ENCODE results near the gene CACNA1B.

CACNA1B gene

DNA sequence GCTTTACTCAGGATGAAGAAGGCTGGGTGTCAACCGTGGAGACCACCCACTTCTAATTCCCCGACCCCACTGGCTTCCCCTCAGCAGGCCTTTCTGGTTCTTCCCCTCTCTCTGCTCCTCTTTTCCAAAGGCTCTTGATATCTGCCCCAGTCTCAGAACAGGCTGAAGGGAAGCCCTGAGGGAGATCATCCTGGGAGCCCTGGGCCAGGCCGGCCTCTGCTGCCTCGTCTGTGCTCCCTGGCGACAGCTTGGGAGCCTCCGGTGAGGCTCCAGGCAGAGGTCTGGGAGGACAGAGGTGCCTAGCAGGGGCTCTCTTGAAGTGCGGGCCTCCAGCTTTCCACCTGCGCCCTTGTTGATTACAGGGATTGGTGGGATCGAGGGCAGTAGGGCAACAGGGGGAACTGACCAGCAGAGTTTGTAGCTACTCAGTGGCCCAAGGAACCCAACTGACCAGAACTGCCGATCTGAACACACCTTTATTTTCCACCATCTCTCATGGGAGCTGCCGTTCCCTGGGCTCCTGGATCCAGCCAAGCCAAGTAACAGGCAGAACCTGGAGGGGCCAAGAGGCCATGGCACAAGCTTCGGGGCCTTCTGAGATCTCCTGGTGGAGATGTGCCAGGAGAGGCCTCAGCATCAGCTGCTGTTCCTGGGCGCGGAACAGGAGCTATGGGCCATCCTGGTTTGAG is 198.5 kb downstream of the CACNA1B start:
- Histone ChIP-seq H3K36me3 (peaks cover 8% of the 10 kb centered on the region; the same call in 1 of the 2 replicates), H3K27me3 (ENCODE audit: insufficient read depth, low read depth, severe bottlenecking) (no peaks in the 10 kb centered on the region), H3K27ac (no peak overlapping the region), H3K4me3 (ENCODE audit: low read depth, low read length) (no peak overlapping the region), H3K9me3 (ENCODE audit: severe bottlenecking) (no peaks in the 10 kb centered on the region)
- no peak for DNase-seq
- TF ChIP-seq, protein P1, sequence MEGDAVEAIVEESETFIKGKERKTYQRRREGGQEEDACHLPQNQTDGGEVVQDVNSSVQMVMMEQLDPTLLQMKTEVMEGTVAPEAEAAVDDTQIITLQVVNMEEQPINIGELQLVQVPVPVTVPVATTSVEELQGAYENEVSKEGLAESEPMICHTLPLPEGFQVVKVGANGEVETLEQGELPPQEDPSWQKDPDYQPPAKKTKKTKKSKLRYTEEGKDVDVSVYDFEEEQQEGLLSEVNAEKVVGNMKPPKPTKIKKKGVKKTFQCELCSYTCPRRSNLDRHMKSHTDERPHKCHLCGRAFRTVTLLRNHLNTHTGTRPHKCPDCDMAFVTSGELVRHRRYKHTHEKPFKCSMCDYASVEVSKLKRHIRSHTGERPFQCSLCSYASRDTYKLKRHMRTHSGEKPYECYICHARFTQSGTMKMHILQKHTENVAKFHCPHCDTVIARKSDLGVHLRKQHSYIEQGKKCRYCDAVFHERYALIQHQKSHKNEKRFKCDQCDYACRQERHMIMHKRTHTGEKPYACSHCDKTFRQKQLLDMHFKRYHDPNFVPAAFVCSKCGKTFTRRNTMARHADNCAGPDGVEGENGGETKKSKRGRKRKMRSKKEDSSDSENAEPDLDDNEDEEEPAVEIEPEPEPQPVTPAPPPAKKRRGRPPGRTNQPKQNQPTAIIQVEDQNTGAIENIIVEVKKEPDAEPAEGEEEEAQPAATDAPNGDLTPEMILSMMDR (IDR thresholded peaks at IDR 0.05; ENCODE audit: low read depth, low read length), result no peak

DNA sequence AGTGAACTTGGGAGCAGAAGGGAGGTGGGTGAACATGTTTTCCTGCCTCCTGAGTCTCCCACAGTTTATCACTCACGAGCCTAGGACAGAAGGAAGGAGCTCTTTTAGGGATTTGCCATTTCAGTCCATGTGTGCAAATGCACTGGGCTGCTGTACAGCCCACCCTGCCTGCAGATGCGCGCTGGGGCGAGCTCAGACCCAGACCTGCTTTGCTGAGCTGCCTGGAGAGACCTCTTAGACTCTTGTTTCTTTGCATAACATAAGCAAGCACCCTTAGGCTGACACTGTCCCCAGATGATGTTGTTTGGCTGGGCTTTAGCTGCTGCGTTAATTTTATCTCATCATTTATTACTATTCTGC is 199.0 kb downstream of the CACNA1B start:
- peaks cover 8% of the 10 kb centered on the region for H3K36me3 ChIP-seq
- no peak for DNase-seq
- H3K9me3 ChIP-seq (ENCODE audit: severe bottlenecking), result no peaks in the 10 kb centered on the region
- no peak overlapping the region for H3K4me3 ChIP-seq (ENCODE audit: low read depth, low read length)
- H3K27ac ChIP-seq, result no peak overlapping the region
- no peaks in the 10 kb centered on the region for H3K27me3 ChIP-seq (ENCODE audit: insufficient read depth, low read depth, severe bottlenecking)
- TF ChIP-seq, protein P1 (IDR thresholded peaks at IDR 0.05; ENCODE audit: low read depth, low read length), result no peak

DNA sequence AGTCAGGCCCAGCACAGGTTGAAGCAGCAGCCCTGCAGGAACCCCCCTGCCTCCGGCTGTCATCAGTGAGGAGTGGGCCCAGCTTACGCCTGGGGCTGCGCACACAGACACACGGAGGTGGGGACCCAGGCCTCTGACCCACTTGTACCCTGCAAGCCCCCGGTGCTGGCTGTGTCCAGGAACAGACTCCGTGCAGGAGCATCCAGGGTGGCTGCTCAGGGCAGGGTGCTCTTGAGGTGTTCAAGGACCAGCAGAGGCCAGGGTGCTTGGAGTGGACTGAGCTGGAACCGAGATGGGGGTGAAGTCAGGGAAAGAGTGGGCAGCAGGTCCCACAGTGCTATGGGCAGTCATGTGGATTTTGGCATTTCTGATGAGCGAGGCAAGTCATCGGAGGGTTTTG is 199.5 kb downstream of the CACNA1B start:
- Histone ChIP-seq H3K9me3 (ENCODE audit: severe bottlenecking) (no peaks in the 10 kb centered on the region), H3K4me3 (ENCODE audit: low read depth, low read length) (no peak overlapping the region), H3K27ac (no peak overlapping the region), H3K27me3 (ENCODE audit: insufficient read depth, low read depth, severe bottlenecking) (no peaks in the 10 kb centered on the region), H3K36me3 (peaks cover 10% of the 10 kb centered on the region)
- TF ChIP-seq, protein P1 (IDR thresholded peaks at IDR 0.05; ENCODE audit: low read depth, low read length), result no peak
- DNase-seq, result no peak

DNA sequence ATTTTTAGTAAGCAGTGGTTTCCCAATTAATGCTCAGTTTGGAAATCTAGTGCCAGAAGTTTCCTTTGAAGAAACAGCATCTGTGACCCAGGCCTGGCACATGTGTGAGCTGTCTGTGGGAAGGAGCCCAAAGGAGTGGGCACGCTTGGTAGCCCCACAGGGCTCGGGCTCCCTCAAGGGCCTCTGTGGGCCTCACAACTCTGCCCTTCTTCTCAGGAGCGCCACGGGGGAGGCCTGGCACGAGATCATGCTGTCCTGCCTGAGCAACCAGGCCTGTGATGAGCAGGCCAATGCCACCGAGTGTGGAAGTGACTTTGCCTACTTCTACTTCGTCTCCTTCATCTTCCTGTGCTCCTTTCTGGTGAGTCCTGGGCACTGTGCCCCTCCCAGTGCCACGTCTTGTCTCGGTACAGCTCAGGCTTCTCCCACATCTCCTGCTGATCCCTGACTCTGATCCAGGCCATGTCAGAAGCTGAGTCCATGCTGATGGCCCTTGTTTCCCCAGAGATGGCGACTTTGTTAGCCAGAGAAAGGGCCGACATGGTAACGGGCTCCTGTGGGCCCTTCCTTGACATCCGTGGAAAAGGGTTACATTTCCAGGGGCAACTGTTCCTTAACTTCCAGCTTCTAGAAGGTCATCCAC is 200.4 kb downstream of the CACNA1B start:
- no peaks in the 10 kb centered on the region for H3K9me3 ChIP-seq (ENCODE audit: severe bottlenecking)

DNA sequence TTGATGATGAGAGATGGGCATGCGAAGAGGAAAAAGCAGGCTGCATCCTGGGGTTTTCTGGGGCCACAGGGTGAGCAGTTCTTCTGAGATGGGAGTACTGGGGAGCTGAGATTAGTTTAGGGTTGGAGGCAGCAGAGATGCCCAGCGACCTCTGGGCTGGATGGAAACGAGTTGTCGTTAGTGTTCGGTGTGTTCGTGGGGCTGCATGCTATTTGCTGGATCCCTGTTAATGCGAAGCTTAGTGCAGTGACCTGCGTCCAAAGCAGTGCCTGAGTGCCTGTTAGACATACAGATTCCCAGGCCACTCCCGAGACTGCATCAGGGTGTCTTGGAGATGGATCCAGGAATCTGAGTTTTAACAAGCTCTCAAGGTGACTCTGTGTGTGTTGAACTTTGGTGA is 201.3 kb downstream of the CACNA1B start:
- peaks cover 14% of the 10 kb centered on the region for H3K36me3 ChIP-seq
- H3K4me3 ChIP-seq (ENCODE audit: low read depth, low read length), result no peak overlapping the region
- DNase-seq, result no peak
- H3K27me3 ChIP-seq (ENCODE audit: insufficient read depth, low read depth, severe bottlenecking), result no peaks in the 10 kb centered on the region
- TF ChIP-seq, protein P1 (IDR thresholded peaks at IDR 0.05; ENCODE audit: low read depth, low read length), result no peak
- H3K9me3 ChIP-seq (ENCODE audit: severe bottlenecking), result no peaks in the 10 kb centered on the region
- no peak overlapping the region for H3K27ac ChIP-seq

More for the DNA sequence above, 200.4 kb downstream of the CACNA1B start:
- no peak for DNase-seq
- TF ChIP-seq, protein P1 (IDR thresholded peaks at IDR 0.05; ENCODE audit: low read depth, low read length), result no peak
- Histone ChIP-seq H3K27me3 (ENCODE audit: insufficient read depth, low read depth, severe bottlenecking) (no peaks in the 10 kb centered on the region), H3K4me3 (ENCODE audit: low read depth, low read length) (no peak overlapping the region), H3K27ac (no peak overlapping the region), H3K36me3 (peaks cover 12% of the 10 kb centered on the region)
